GM19324 (cell line): ENCODE measurements around the gene GPC6.

Experiments used
- ATAC-seq: cut with Tn5 transposase; IDR thresholded peaks from one replicate; pipeline ENCODE4 v1.9.1; 2021; ENCODE audit warnings: mild to moderate bottlenecking, moderate library complexity; ENCODE audit not compliant: unreplicated experiment, low FRiP score

The GPC6 gene

DNA sequence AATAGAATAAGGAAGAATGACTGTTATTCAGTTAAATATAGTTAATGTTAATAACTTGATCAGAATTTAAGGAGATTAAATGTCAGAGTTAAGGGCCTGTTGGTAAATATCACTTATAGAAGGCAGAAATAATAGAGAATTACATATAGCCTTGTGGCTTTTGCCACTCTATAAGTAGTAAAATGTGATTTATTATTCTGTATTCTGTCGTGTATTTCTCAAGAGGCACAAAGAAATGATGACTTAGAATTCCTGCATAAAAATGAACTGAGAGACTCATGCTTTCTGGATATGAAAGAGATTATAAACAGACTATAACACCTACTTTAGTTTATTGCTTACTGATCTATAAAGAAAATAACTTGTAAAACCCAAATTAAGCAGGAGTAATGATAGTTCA lies 40.1 kb downstream of the GPC6 start:
- no peak for ATAC-seq

DNA sequence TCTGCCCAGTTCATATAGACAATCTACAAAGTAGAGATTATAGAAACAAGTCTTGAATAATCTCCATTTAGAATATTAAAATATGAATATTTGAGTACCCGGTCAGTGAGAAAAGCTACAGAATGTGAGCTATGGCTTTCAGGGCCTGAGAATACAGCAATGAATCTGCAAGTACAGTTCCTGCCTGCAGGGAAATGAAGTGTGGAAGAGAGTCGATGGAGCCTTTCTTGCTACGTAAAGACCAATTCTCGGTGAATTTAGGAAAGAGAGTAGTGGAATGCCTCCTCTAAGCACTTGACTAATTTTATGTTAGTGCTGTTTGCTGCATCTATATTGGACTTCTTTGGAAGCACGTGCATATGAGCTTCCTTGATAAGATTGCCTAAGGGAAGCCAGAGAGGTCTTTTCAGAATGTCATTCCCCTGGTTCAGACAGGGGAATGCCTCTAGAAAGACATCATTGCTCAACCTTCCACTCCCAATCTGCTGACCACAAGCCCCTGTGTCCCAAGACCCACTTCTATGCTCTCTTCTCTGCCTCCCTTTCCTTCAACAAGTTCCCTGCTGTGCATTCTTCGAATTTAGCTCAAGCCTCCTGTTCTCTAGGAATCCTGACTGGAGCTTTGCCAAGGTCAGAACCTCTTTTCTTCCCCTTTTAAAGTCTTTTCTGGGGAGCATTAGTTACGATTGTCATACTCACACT lies 41.9 kb downstream of the GPC6 start:
- no peak for ATAC-seq

DNA sequence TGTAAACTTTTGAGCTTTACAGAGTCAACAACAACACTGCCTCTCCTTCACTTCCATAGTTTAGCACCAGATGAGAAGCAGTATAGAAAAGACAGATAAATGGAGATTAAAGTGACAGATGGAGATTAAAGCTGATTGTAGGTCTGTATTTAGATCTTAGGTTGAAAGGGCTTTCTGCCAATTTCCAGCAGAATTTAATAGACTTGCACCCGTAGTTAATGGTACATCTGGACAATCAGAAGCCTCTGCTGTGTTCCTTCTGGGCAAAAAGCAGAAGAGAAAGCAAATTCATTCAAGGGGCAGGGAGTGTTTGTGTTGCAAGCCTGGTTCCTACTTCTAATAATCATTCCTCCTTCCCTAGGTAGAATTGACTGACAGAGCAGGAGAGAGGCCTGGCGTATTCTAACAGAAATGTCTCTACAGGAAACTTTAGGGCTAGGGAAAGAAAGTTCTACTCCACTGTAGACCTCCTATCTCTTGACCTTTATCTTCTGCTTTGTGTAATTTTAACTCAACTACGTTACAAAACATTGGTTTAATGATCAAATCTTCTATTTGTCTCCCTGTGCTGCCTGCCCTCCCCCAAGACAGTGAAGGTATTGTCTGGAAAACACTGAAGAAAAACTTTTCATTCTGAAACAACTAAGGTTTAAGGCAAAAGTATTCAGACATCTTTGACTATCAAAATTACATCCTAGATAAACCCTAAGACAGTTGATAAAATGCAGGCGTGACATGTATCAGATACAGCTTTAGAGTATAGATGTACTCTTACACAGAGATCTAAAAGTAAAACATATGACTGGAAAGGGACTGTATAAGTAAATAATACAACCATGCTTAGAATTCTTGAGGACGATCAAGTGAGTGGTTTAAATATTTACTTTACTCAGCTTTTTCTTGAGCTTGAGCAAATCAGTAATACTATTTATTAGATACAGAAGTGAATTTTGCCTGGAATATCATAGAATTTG lies 44.4 kb downstream of the GPC6 start:
- no peak for ATAC-seq

DNA sequence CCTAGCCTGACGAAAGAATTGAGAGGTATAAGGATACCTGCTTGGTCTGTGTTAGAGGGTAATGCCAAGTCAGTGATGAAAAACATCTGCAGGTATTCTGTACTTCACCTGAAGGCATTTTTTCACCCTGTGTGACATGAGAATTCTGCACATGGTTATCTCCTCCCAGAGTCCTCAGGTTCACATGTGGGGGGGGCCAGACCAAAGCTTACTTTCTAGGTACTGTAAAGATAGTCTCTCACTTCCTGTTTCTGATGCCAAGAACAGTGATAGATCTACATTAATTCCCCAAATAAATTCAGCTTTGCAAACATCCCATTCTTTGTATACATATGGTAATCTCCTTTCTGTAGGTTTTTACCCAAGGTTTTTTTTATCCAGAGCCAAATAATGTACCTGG lies 53.4 kb downstream of the GPC6 start:
- ATAC-seq: no peak

DNA sequence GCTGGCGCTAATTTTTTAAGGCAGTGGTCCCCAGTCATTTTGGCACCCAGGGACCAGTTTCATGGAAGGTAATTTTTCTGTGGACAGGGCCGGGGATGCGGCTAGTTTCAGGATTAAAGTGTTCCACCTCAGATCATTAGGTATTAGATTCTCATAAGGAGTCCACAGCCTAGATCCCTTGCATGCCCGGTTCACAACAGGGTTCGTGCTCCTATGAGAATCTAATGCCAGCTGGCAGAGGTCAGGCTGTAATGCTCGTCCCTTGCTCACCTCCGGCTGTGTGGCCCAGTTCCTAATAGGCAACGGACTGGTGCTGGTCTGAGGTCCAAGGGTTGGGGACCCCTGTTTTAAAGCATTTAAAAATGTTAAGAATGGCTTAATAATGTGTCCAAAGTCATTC lies 54.1 kb downstream of the GPC6 start:
- no peak for ATAC-seq

DNA sequence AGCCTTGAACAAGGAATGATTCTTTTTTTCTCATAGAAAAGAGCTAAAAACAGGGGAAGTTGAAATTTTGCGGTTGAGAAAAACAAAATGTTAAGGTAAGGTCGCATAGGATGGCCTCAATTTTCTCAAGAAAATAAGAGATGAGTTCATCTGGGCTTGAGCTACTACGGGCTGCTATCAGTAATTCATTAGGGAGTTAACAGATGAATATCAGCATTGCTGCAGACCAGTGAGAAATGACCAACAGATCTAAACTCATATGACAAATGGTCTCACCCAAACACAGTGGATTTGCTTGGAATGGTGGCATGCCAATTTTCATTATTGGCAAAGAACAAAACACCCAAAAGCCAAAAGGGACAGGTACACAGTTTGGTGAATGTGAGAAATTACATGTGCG lies 56.6 kb downstream of the GPC6 start:
- no peak for ATAC-seq

DNA sequence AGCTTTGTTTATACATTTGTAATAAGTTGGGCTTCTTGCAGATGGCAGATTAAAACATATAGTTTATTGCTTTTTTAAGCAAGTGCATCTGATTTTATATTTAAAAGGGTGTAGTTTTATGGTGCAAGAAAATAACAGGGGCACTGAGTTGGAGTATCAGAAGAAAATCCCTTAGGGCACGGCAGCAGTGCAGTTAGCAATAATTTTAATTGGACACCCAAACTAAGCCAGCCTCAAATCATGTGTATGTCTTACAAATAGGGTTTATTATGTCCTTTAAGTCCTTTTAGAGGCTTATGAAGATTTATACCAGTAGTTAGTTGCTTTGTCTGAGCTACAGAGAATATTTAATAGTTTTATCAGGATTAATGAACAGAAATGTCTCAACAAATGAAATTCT lies 57.5 kb downstream of the GPC6 start:
- ATAC-seq: no peak

DNA sequence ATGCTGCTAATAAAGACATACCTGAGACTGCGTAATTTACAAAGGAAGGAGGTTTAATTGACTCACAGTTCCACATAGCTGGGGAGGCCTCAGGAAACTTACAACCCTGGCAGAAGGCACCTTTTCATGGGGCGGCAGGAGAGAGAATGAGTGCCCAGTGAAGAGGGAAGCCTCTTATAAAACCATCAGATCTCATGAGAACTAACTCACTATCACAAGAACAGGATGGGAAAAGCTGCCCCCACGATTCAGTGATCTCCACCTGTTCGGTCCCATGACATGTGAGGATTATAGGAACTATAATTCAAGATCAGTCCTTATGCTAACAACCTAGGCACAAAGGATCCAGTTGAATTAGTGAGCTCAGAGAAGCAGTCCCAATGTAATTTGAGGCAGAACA lies 59.4 kb downstream of the GPC6 start:
- no peak for ATAC-seq

DNA sequence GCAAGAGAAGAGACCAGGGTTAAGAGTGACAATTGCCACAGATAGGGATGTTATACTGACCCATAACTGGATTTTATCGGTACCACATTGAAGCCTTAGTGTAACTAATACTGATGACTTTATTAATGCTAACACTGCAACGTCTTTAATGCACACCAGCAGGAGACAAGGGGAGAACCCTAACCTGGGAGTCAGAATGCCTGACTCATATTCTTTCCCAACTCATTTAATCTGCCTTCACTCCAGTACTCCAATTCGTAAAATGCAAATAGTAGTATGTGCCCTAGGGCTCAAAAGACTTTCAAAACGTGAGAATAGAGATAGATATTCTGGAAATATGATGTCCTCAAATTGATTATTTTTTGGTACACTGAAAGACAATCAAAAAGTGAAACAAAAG lies 62.4 kb downstream of the GPC6 start:
- no peak for ATAC-seq

DNA sequence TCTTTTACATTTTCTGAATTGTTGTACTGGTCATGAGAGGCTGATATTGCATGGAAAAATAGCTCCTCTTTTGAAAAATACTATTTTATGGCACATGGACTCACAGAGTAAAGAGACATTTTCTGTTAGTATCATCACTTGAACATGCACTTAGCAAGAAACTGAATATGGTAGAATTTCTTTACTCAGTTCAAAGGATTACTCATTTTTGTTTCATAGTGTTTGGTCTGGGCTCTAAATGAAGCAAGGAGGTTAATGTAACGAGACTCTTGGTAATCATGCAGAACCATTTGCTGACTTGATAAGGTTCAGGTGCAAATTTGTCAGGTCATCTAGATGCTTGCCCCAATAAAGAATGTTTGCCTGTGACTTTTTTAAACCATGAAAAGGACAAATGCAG lies 63.2 kb downstream of the GPC6 start:
- no peak for ATAC-seq

DNA sequence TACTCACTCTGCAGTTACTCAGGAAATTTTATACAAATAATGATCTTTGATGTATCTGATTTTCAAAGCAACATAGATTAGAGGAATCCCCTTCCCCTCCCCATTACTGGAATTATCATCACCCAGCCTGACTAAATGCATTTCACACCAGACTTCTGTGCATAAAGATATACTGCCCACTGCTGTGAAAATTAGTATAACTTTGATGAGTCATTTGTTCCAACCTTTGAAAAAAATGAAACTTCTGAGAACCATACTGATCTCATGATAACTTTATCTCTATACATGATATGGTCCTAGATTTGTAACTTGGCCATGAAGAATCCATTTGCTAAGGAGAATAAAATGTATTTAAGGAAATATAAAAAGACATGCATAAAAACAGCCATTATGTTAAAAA lies 63.9 kb downstream of the GPC6 start:
- ATAC-seq: no peak

DNA sequence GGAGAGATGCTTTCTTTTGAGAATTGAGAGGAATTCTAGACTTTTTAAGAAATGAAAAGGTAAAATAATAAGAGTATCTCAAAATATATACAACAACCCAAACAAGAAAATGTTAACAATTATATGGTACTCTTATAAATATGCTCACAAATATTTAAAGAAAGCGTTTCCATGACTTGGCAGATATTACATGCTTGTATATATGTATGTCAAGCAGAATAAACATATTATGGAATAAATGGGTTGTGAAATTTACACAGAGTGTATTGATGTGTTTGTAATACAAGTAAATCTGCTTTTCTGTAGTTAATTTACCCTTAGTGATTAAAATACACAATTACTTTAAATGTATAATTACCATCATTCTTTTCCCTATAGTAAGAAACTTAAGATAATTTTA lies 65.8 kb downstream of the GPC6 start:
- ATAC-seq: no peak

DNA sequence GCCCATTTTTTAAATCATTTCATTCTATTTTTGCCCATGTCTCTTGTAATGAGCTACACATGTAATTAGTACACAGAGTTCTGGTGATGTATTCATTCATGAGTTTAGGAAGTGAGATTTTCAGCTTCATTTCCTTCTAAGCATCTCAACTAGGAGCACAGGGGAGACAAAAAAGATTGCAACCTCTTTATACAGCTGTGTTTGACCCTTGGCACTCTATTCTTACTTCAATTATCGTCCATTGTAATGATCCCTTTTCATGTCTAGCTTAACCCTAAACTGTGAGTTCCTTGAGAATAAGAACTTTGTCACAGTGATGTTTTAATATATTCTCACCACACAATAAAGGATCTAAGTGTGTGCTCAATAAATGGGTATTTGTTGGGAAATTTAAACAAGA lies 67.1 kb downstream of the GPC6 start:
- no peak for ATAC-seq

DNA sequence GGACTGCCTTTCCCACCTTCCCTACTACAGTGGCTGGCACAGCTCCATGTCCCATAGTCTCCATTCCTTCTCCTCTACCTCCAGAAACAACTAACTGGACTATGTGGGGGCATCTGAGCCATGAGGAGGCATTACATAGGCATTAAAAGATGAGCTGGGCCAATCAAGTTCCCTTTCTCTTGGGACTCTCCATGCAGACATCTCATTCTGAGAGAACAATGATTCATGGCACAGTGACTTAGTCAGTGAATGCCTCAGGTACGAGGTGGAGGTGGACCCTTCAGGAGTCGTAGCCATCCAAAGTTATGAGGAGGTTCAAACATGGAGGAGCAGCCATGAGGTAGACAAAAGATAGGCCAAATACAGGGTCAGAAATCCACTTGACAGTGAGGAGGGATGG lies 70.0 kb downstream of the GPC6 start:
- ATAC-seq: no peak

DNA sequence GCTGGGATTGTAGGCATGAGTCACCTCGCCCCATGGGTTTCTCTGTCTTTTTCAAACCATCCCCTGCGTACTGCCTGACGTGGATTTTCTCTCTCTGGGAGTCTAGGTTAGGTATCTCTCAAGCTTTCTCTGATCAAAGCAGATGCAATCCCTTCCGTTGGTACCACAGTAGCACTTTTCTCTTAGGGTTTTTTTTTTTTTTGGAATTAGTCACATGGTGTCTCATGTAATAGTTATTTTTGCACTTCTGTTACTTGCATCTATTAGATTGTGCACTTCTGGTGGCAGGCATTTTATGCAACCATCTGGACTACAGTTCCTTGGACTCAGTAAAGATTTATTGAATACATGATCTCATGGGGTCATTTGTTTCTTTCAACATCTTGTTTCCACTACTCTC lies 72.1 kb downstream of the GPC6 start:
- ATAC-seq: no peak

DNA sequence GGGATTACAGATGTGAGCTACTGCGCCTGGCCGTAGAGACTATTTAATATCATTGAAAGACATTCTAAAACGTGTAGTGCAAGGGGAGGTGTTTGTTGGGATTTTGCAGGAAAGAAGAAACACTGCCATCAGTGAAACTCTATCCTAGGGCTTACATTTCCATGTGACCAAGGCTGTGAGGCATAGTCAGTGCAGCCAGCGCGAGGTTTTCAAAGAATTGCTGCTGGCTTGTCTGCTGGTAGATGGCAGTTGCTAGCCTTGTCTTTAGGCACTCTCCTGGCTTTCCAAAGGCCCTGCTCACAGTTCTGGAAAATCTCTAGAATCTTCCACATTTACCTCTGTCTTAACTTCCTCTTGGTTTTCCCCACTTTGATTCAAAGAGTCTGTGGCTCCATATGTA lies 77.5 kb downstream of the GPC6 start:
- ATAC-seq: no peak

DNA sequence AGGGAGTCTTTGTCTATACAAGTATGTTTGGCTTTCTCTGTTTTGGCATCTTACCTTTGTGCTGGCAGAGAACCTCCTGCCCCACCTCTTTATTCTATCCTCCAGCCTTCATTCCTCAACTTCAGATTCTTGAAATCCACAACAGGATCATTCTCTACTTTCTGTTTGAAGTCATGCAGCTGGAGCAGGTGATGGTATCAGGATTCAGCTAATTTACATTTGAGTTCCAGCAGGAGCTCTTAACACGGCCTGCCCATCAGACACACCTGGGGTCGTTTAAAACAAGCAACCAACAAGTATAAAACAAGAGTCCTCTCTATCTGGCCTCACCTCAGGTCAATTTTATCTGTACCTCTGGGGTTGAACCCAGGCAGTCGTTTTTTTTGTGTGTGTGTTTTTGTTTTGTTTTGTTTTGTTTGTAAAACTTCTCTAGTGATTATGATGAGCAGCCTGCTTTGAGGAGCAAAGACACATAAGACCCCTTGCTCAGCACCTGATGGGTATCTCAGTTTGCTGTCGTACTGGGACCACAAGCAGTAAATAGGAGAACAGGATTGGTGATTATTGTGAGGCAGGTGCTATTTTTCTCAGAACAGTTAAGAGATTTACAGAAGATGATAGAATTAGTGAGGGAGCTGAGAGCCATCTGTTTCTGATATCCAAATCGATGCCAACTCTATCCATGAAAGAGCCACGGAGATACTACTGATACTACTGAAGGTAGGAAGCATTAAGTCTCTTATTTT lies 78.4 kb downstream of the GPC6 start:
- ATAC-seq: no peak

DNA sequence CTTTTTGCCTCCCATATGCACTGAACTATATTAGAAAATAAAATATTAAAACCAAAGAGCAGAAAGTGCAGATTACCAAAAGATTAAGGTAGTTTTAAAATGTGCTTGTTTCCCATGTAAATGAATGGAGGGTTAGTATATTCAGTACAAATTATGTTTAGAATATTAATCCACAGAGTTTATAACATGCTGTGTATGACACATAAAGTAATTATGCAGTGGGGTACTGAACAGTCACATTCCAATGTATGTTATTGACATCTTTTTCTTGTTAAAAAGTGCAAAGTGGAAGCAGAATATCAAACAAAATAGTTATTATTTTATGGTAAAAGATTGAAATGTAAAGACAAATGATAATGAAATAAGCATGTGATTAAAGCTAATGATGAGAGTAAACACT lies 79.3 kb downstream of the GPC6 start:
- ATAC-seq: no peak

DNA sequence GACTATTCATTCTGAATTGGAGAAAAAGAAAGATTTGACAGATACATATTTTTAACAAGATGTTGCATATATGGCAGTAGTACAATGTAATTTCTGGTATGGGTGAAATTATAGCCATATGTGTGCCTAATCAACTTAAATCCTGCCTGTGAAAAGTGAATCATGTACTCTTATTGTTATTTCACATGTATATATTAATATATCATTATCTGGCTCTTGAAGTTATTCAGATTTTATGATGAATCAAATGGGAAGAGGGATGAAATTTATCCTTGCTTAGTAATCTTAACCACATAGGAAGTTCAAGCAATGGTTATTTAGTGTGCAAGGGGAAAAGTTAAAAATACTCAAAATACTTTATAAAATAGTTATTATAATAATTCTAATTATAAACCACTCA lies 80.5 kb downstream of the GPC6 start:
- no peak for ATAC-seq

DNA sequence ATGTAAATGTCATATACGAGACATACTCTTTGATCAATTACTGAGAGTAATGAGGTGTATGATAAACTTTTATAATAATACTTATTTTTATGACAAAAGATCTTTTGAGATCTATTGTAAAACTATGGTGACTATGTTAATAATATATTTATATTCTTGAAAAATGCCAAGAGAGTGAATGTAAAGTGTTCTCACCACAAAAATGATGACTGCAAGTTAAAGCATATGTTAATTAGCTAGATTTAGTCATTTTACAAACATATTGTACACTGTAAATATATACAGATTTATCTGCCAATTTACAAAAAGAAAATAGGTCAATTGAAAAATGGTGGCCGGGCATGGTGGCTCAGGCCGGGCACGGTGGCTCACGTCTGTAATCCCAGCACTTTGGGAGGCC lies 81.0 kb downstream of the GPC6 start:
- ATAC-seq: no peak

DNA sequence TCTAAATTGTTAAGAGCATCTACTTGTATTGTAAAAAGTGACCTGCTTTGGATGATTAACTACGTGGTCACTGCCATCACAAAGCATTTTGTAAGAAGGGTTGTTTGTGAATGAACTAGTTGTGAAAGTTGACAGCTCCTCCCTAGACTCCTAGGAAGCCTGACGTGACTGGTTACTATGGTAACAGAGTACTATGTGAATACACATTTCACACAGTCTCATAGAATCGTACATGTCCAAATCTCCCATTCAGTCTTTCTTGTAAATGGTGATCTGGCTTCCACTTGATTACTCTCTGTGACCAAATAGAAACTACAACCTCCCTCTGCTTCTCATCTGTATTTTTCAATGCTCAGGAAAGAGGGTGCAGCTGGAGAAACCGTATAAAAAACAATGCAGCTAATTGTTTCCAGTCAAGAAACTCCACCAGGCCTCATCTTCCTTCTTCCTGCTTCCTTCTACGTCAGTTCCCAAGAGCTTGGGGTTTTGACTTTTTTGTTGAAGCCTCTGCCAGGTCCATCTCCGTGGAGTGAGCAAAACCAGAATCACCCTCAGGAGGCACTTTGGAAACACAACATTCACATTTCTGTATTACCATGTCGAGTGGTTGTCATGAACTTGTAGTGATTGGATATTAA lies 83.4 kb downstream of the GPC6 start:
- ATAC-seq: no peak
